ENCODE measurements around the gene NPC1. TPM values are rescaled to one million over a fixed set of nuclear protein-coding genes. Genes with fewer than 3 reads are reported as not detected.
"Not testable (repeated sequence)": the region's sequence is repeated elsewhere in the genome, so short reads cannot be mapped to it uniquely, and the experiment has no call there.

Gene NPC1
- polyA plus RNA-seq, 3 donors from 2014 or later: 25.1 to 83.2 (median 47.2) TPM

DNA sequence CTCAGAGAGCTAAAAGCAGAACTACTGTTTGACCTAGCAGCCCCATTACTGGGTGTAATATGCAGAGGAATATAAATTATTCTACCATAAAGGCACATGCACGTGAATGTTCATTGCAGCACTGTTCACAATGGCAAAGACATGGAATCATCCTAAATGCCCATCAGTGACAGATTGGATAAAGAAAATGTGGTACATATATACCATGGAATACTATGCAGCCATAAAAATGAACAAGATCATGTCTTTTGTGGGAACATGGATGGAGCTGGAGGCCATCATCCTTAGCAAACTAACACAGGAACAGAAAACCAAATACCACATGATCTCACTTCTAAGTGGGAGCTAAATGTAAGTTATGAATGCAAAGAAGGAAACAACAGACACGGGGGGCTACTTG is 75.4 kb downstream of the NPC1 start:
- not testable (repeated sequence) for DNase-seq; H3K4me3 Mint-ChIP-seq; H3K9me3 Mint-ChIP-seq; H3K27me3 Mint-ChIP-seq (ENCODE audit: low read depth in 3 of 3)
- peaks cover 26 to 50% of the 10 kb centered on the region in 2 donors for H3K4me1 Mint-ChIP-seq
- peak overlapping the region in 2 of 6 donors; percentile 21 to 60 for H3K27ac Mint-ChIP-seq
- H3K36me3 Mint-ChIP-seq: peaks cover 27 to 34% (median 30%) of the 10 kb centered on the region in 3 donors

DNA sequence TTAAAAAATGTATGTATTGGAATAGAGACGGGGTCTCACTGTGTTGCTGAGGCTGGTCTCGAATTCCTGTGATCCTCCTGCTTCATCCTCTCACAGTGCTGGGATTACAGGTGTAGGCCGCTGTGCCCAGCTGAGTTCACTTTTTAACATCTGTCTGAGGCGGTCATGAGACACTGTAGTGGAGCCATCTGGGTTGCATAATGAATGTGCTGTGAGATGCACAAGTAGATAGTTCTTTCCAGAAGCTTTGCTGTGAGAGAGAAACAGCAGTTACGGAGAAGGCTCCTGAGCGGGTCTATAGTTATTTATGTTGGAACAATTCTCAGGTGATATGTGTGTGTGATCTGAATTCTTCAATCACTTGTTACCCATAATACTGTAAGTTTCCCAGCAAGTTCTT is 79.9 kb downstream of the NPC1 start:
- H3K9me3 Mint-ChIP-seq: no peaks in the 10 kb centered on the region
- H3K4me1 Mint-ChIP-seq: peaks cover 49 to 66% of the 10 kb centered on the region in 2 donors
- H3K27ac Mint-ChIP-seq: peak overlapping the region in 1 of 6 donors; percentile 38
- H3K36me3 Mint-ChIP-seq: peaks cover 18 to 33% (median 31%) of the 10 kb centered on the region in 3 donors
- DNase-seq: no peak
- peaks cover 13 to 29% (median 18%) of the 10 kb centered on the region in 3 donors for H3K27me3 Mint-ChIP-seq (ENCODE audit: low read depth in 3 of 3)
- peak overlapping the region in 3 of 5 donors; percentile 1 to 45 (median 40) for H3K4me3 Mint-ChIP-seq

DNA sequence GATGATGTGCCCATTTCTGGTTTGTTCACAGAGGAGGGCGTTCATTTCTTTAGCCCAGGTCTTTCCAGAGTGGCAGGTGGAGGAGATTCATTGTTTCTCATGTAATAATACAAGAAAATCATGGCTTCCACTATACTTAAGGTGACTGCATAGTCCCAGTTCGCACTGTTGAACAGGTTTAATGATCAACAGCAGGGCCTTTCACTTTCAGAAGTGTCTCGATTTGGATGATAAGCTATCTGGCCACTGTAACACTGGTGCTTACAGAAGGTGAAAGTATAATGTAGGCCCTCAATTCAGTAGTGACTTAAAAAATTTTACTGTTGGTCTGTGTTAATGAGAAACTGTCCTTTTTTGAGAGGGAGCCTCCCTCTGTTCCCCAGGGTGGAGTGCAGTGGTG is 81.6 kb downstream of the NPC1 start:
- peaks cover 52 to 76% of the 10 kb centered on the region in 2 donors for H3K4me1 Mint-ChIP-seq
- no peaks in the 10 kb centered on the region for H3K9me3 Mint-ChIP-seq
- H3K4me3 Mint-ChIP-seq: peak overlapping the region; percentile 89 to 97 (median 94)
- H3K27ac Mint-ChIP-seq: peak overlapping the region; percentile 91 to 95 (median 94)
- DNase-seq: peak in 2 of 3 donors; percentile 31 to 38
- peaks cover 8 to 22% (median 20%) of the 10 kb centered on the region in 3 donors for H3K36me3 Mint-ChIP-seq
- peaks cover 13 to 29% (median 20%) of the 10 kb centered on the region in 3 donors for H3K27me3 Mint-ChIP-seq (ENCODE audit: low read depth in 3 of 3)

DNA sequence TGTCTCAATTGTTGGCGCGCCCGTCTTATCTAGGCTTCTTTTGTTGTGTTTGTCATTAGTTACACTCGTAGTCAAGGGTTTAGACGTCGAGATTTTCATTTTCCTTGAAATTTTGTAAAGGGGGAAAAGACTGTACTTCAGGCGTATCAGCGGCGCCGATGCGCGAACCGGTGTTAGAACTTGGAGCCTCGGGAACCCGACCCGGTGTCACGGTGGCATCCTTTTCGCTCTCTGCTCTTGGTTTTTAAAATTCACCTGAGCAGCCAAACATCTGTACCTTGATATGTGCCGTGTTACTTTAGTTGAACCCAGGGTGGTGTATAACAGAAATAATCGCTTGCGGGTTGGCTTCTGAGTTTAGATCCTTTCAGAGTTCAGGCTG is 82.4 kb downstream of the NPC1 start:
- Mint-ChIP-seq H3K9me3 (no peaks in the 10 kb centered on the region), H3K4me3 (peak overlapping the region; percentile 89 to 97 (median 94)), H3K4me1 (peaks cover 59 to 83% of the 10 kb centered on the region in 2 donors), H3K27ac (peak overlapping the region; percentile 91 to 95 (median 94)), H3K27me3 (ENCODE audit: low read depth in 3 of 3) (peaks cover 13 to 29% (median 20%) of the 10 kb centered on the region in 3 donors), H3K36me3 (peaks cover 8 to 22% (median 20%) of the 10 kb centered on the region in 3 donors)
- DNase-seq: no peak

DNA sequence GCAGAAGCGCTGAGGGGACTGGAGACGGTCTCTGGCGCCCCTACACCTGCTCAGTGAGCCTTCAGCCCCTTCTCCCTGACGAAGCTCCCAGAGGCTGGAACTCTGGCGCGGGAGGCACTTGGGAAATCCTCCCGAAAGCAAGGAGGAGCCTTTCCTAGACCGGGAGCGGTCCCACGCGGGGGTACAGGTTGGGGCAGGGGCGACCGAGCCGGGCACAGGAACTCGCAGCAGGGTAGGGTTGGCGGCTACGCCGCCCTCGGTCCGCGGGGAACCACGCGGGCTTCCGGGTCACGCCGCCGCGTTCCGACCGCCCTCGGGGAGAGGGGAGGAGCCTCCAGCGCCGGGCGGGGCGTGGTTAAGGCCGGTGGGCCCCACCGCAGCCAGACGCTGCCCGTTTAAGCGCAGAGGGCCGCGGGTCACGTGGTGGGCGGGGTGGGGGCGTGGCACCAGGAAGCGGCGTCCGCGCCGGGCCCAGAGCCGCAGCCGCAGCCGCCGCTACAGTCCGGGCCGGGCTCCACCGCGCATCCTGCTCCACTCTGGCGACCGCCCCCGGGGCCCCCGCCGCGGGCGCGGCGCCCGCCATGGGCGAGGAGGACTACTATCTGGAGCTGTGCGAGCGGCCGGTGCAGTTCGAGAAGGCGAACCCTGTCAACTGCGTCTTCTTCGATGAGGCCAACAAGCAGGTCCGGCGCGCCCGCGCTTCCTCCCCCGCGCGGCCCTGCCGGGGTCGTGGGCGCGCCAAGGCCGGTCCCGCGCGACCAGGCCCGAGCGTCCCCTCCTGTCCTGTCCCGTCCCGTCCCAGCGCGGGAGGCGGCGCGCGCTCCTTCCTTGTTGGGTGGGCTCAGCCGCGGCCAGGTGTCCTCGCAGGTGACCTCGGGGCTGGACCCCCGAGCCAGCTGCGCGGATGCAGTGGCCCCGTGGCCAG is 83.0 kb downstream of the NPC1 start, which contains the start of gene RMC1:
Gene RMC1, plus strand, starts transcription at position 474 of the 925 bp plus-strand sequence. Its CDS starts 108 bp downstream, at position 582.
- Mint-ChIP-seq H3K36me3 (peaks cover 8 to 18% (median 15%) of the 10 kb centered on the region in 3 donors), H3K27ac (peak within 1 kb of the TSS; percentile 91 to 97 (median 94)), H3K27me3 (ENCODE audit: low read depth in 3 of 3) (peaks cover 13 to 32% (median 20%) of the 10 kb centered on the region in 3 donors), H3K9me3 (no peaks in the 10 kb centered on the region), H3K4me3 (peak within 1 kb of the TSS; percentile 89 to 97 (median 94)), H3K4me1 (peaks cover 64 to 83% of the 10 kb centered on the region in 2 donors)
- DNase-seq: peak; percentile 96 to 97 (median 97)

DNA sequence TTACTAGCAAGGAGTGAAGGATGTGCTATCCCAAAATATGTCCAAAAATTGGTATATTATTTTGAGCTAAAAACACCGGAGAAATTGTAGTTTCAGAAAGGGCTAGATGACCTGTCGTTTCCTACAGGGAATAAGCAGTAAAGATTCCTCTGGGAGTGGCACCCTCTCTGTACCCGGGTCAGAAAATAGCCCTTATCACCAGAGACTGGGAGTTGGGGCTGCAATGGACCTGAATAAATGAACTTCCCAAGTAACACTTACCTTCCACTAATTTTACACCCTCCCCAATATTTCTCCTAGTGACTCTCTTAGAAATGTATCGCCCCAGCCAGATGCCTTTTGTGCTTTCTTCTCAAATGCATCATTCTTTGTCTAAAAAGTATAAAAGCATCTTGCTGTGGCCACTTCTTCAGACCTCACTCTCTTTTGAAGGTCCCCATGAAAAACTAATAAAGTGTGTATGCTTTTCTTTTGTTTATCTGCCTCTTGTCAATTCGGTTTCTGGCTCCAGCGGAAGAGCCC is 83.7 kb downstream of the NPC1 start:
- Mint-ChIP-seq H3K9me3 (no peaks in the 10 kb centered on the region), H3K27me3 (ENCODE audit: low read depth in 3 of 3) (peaks cover 13 to 32% (median 20%) of the 10 kb centered on the region in 3 donors), H3K4me3 (peak overlapping the region; percentile 85 to 94 (median 89)), H3K36me3 (peaks cover 8 to 13% (median 9%) of the 10 kb centered on the region in 3 donors), H3K27ac (peak overlapping the region; percentile 87 to 97 (median 93)), H3K4me1 (peaks cover 62 to 82% of the 10 kb centered on the region in 2 donors)
- DNase-seq: no peak

DNA sequence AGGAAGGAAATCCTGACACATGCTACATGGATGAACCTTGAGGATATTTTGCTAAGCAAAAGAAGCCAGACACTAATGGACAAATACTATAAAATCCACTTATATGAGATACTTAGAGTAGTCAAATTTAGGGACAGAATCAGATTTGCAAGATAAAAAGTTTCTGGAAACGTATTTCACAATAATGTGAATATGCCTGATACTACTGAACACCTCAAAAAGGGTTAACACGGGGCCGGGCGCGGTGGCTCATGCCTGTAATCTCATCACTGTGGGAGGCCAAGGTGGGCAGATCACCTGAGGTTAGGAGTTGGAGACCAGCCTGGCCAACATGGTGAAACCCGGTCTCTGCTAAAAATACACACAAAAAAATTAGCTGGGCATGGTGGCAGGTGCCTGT is 84.7 kb downstream of the NPC1 start:
- Mint-ChIP-seq H3K36me3 (peaks cover 4 to 6% (median 6%) of the 10 kb centered on the region in 3 donors), H3K4me1 (peaks cover 56 to 73% of the 10 kb centered on the region in 2 donors), H3K4me3 (peak overlapping the region in 4 of 5 donors; percentile 21 to 40 (median 36)), H3K27ac (peak overlapping the region in 2 of 6 donors; percentile 16 to 31), H3K27me3 (ENCODE audit: low read depth in 3 of 3) (peaks cover 13 to 32% (median 20%) of the 10 kb centered on the region in 3 donors), H3K9me3 (no peaks in the 10 kb centered on the region)
- DNase-seq: no peak

DNA sequence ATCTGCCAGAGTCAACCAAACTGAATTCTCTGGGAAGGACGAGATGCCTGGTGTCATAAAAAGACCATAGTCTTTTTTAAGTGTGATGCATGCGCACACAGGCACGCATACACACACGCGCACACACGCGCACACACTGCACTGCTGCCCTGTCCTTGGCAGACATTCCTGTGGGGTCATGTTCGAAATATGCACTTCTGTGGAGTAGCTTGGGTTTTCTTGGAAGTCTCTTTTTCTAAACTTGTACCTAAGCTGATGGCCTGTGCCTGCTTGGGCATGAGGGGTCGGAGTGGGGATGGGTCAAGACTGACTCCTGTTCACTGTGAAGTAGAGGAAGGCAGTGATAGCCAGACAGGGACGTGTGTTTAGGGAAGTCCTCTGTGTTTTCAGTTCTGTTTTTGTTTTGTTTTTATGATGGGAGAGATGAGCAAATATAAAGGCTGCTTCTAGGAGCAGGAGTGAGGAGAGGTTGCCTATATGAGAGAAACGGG is 87.0 kb downstream of the NPC1 start:
- Mint-ChIP-seq H3K27ac (peak overlapping the region; percentile 36 to 83 (median 74)), H3K4me1 (peaks cover 39 to 52% of the 10 kb centered on the region in 2 donors), H3K36me3 (no peaks in the 10 kb centered on the region), H3K27me3 (ENCODE audit: low read depth in 3 of 3) (peaks cover 11 to 28% (median 13%) of the 10 kb centered on the region in 3 donors), H3K4me3 (peak overlapping the region in 4 of 5 donors; percentile 3 to 46 (median 14)), H3K9me3 (no peaks in the 10 kb centered on the region)
- no peak for DNase-seq

DNA sequence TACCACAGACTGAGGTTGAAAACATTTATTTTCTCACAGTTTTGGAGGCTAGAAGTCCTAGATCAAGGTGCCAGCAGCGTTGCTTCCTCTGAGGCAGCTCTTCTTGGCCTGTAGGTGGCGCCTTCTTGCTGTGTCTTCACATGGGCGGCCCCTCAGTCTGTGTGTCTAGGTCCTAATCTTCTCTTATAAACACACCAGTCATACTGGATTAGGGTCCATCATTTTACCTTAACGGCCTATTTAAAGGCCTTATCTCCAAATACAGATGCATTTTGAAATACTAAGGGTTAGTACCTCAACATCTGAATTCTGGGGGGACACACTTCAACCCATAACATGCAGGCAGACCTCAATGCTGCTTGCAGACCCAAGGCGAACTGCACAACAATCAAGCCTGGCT is 87.4 kb downstream of the NPC1 start:
- Mint-ChIP-seq H3K36me3 (no peaks in the 10 kb centered on the region), H3K9me3 (no peaks in the 10 kb centered on the region), H3K4me3 (peak overlapping the region in 1 of 5 donors; percentile 3), H3K27ac (peak overlapping the region; percentile 36 to 83 (median 74)), H3K27me3 (ENCODE audit: low read depth in 3 of 3) (peaks cover 7 to 24% (median 9%) of the 10 kb centered on the region in 3 donors), H3K4me1 (peaks cover 35 to 48% of the 10 kb centered on the region in 2 donors)
- peak; percentile 76 to 80 (median 79) for DNase-seq

DNA sequence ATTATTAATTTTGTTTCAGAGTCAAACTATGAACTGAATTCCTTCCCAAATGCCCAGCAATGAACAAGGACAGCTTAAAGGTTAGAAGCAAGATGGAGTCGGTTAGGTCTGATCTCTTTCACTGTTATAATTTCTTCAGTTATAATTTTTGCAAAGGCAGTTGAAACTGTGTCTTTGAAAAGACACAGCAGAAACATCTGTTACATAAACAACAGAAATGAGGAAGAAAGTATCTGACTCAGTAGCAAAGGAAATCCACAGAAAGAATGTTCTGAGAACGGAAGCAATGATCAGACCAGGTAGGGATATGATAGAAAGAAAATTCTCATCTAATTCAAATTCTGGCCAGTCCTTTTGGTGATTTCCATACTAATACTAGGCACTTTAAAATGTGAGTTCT is 88.2 kb downstream of the NPC1 start:
- H3K36me3 Mint-ChIP-seq: no peaks in the 10 kb centered on the region
- H3K27ac Mint-ChIP-seq: peak overlapping the region in 4 of 6 donors; percentile 11 to 81 (median 35)
- no peak for DNase-seq
- H3K4me1 Mint-ChIP-seq: peaks cover 33 to 46% of the 10 kb centered on the region in 2 donors
- no peak overlapping the region for H3K4me3 Mint-ChIP-seq
- H3K9me3 Mint-ChIP-seq: no peaks in the 10 kb centered on the region
- peaks cover 6 to 18% (median 7%) of the 10 kb centered on the region in 3 donors for H3K27me3 Mint-ChIP-seq (ENCODE audit: low read depth in 3 of 3)

DNA sequence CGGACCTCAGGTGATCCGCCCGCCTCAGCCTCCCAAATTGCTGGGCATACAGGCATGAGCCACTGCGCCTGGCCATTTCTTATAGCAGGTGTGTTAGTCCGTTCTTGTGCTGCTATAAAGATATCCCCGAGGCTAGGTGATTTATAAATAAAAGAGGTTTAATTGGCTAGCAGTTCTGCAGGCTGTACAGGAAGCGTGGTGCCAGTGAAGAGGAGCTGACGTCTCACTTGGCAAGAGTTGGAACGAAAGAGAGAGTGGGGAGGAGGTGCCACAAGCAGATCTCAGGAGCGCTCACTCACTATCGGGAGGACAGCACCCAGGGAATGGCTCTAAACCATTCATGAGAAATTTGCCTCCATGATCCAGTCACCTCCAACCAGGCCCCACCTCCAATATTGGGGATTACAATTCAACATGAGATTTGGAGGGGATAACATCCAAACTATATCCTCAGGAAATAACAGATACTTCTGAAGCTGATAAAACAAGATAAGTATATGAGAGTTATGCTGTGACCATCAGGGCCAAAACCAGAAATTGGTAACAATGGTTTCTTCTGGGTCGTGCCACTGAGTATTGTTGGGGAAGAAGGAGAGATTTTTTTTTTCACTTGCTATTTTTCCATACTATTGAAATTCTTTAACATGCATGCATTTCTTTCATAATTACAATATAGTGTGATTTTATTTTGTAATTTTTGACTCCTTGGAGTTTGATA is 90.4 kb downstream of the NPC1 start:
- H3K27ac Mint-ChIP-seq: peak overlapping the region in 2 of 6 donors; percentile 12 to 19
- peaks cover 2 to 3% (median 2%) of the 10 kb centered on the region in 3 donors for H3K27me3 Mint-ChIP-seq (ENCODE audit: low read depth in 3 of 3)
- DNase-seq: no peak
- peaks cover 20 to 26% of the 10 kb centered on the region in 2 donors for H3K4me1 Mint-ChIP-seq
- no peak overlapping the region for H3K4me3 Mint-ChIP-seq
- H3K36me3 Mint-ChIP-seq: no peaks in the 10 kb centered on the region
- no peaks in the 10 kb centered on the region for H3K9me3 Mint-ChIP-seq

DNA sequence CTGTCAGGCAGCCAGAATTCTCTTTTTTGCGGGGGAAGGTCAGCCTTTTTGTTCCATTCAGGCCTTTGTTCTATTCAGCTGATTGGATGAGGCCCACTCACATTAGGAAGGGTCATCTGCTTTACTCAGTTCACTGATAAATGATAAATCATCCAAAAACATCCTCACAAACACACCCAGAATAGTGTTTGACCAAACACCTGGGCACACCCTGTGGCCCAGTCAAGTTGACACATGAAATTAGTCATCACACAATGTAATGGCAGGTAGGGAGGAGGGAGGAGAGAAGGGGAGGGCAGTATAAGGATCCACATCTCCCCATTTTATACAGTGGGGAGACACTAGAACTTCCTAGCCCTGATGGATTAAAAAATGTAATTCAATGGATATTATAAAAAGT is 91.3 kb downstream of the NPC1 start:
- peaks cover 21 to 27% of the 10 kb centered on the region in 2 donors for H3K4me1 Mint-ChIP-seq
- no peaks in the 10 kb centered on the region for H3K9me3 Mint-ChIP-seq
- H3K27ac Mint-ChIP-seq: no peak overlapping the region
- no peak for DNase-seq
- peaks cover 2 to 3% (median 2%) of the 10 kb centered on the region in 3 donors for H3K27me3 Mint-ChIP-seq (ENCODE audit: low read depth in 3 of 3)
- no peak overlapping the region for H3K4me3 Mint-ChIP-seq
- no peaks in the 10 kb centered on the region for H3K36me3 Mint-ChIP-seq

DNA sequence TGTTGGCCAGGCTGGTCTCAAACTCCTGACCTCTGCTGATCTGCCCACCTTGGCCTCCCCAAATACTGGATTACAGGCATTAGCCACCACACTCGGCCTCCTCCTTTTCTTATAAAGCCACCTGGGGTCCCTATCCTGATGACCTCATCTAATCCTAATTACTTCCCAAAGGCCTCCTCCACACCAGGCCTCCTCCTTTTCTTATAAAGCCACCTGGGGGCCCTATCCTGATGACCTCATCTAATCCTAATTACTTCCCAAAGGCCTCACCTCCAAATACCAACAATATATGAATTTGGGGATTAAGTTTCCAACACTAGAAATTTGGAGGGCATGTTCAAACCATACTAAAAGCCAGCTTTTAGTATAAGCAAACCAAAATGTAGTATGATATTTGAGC is 92.7 kb downstream of the NPC1 start:
- H3K9me3 Mint-ChIP-seq: no peaks in the 10 kb centered on the region
- H3K4me3 Mint-ChIP-seq: no peak overlapping the region
- DNase-seq: no peak
- no peak overlapping the region for H3K27ac Mint-ChIP-seq
- no peaks in the 10 kb centered on the region for H3K36me3 Mint-ChIP-seq
- H3K27me3 Mint-ChIP-seq (ENCODE audit: low read depth in 3 of 3): peaks cover 1 to 4% (median 3%) of the 10 kb centered on the region in 3 donors
- H3K4me1 Mint-ChIP-seq: peaks cover 12 to 16% of the 10 kb centered on the region in 2 donors
